HL-60/S4 (cell line): ENCODE data around the gene SBK3.
"Not testable (repeated sequence)": the region's sequence is repeated elsewhere in the genome, so short reads cannot be mapped to it uniquely, and the experiment has no call there.

Experiments
- in situ Hi-C: fragments of 300-500 bp; cut with MboI; formaldehyde crosslinking; loops from 2 replicates; pipeline ENCODE4 v1.14.3; 2022; ENCODE audit warnings: low sequenced_read_pairs

SBK3 gene

GRCh38 chr19:55545443-55545842, at the start of gene SBK3:
SBK3 (minus strand) TSS chr19:55545543; CDS start chr19:55545543, 0 bp downstream.
- in situ Hi-C loops, result no loop called here

GRCh38 chr19:55593096-55593772, 47.9 kb upstream of the SBK3 start:
- in situ Hi-C loops, result no loop called here

GRCh38 chr19:55592391-55593090, 47.2 kb upstream of the SBK3 start:
- in situ Hi-C loops, result no loop called here

- in situ Hi-C loops, result no loop called here
Observed at GRCh38 chr19:55591555-55591954, 46.2 kb upstream of the SBK3 start.

GRCh38 chr19:55590617-55591016, 45.3 kb upstream of the SBK3 start:
- in situ Hi-C loops, result no loop called here

GRCh38 chr19:55590109-55590508, 44.8 kb upstream of the SBK3 start:
- in situ Hi-C loops, result no loop called here

- in situ Hi-C loops, result no loop called here
Observed at GRCh38 chr19:55588738-55589137, 43.4 kb upstream of the SBK3 start.

- in situ Hi-C loops, result no loop called here
Observed at GRCh38 chr19:55586976-55587668, 41.8 kb upstream of the SBK3 start.

- in situ Hi-C loops, result no loop called here
Observed at GRCh38 chr19:55585658-55586339, 40.5 kb upstream of the SBK3 start.

- in situ Hi-C loops, result no loop called here
Observed at GRCh38 chr19:55584871-55585270, 39.5 kb upstream of the SBK3 start.

GRCh38 chr19:55583897-55584296, 38.6 kb upstream of the SBK3 start:
- in situ Hi-C loops, result not testable (repeated sequence)

- in situ Hi-C loops, result not testable (repeated sequence)
Observed at GRCh38 chr19:55582284-55582683, 36.9 kb upstream of the SBK3 start.

GRCh38 chr19:55581823-55582223, 36.5 kb upstream of the SBK3 start:
- in situ Hi-C loops, result no loop called here

- in situ Hi-C loops, result no loop called here
Observed at GRCh38 chr19:55581145-55581822, 35.9 kb upstream of the SBK3 start.

- in situ Hi-C loops, result no loop called here
Observed at GRCh38 chr19:55580628-55581144, 35.3 kb upstream of the SBK3 start, which contains the start of gene ZNF579. ZNF579 (minus strand) TSS chr19:55580848; CDS start chr19:55579639, 1,209 bp downstream.

GRCh38 chr19:55579766-55580621, 34.7 kb upstream of the SBK3 start:
- in situ Hi-C loops, result no loop called here

GRCh38 chr19:55578761-55579747, 33.7 kb upstream of the SBK3 start:
- in situ Hi-C loops, result no loop called here

- in situ Hi-C loops, result no loop called here
Observed at GRCh38 chr19:55578031-55578760, 32.9 kb upstream of the SBK3 start.
